Choroid plexus epithelial cell (primary cell): ENCODE data around the gene ADIPOR2.

ENCODE experiments used
- DNase-seq: peaks from one replicate; pipeline ENCODE4 v3.0.0-alpha.2; 2010; ENCODE audit warnings: low read depth
- H3K4me3 ChIP-seq: 2 replicates; pipeline ENCODE4 v1.5.1; 2011; ENCODE audit warnings: low read depth, mild to moderate bottlenecking, control low read depth, low read length, moderate library complexity
- TF ChIP-seq, protein P1 (sequence below): conservative IDR thresholded peaks from 2 replicates; pipeline ENCODE4 v1.5.1; 2011; ENCODE audit warnings: low read depth, mild to moderate bottlenecking, control low read depth, inconsistent platforms, low read length, moderate library complexity

ADIPOR2 gene

GRCh38 chr12:1805441-1806081, 114.7 kb downstream of the ADIPOR2 start:
- TF ChIP-seq, protein P1, sequence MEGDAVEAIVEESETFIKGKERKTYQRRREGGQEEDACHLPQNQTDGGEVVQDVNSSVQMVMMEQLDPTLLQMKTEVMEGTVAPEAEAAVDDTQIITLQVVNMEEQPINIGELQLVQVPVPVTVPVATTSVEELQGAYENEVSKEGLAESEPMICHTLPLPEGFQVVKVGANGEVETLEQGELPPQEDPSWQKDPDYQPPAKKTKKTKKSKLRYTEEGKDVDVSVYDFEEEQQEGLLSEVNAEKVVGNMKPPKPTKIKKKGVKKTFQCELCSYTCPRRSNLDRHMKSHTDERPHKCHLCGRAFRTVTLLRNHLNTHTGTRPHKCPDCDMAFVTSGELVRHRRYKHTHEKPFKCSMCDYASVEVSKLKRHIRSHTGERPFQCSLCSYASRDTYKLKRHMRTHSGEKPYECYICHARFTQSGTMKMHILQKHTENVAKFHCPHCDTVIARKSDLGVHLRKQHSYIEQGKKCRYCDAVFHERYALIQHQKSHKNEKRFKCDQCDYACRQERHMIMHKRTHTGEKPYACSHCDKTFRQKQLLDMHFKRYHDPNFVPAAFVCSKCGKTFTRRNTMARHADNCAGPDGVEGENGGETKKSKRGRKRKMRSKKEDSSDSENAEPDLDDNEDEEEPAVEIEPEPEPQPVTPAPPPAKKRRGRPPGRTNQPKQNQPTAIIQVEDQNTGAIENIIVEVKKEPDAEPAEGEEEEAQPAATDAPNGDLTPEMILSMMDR = no peak
- H3K4me3 ChIP-seq = no peak overlapping the region
- no peak for DNase-seq

- no peak overlapping the region for H3K4me3 ChIP-seq
- TF ChIP-seq, protein P1 = no peak
- DNase-seq = no peak
These were observed 115.6 kb downstream of the ADIPOR2 start for GRCh38 chr12:1806301-1807086.

- DNase-seq = peak; percentile 38
- TF ChIP-seq, protein P1 = no peak
- no peak overlapping the region for H3K4me3 ChIP-seq
These were observed 116.4 kb downstream of the ADIPOR2 start for GRCh38 chr12:1807087-1807860.

DNA sequence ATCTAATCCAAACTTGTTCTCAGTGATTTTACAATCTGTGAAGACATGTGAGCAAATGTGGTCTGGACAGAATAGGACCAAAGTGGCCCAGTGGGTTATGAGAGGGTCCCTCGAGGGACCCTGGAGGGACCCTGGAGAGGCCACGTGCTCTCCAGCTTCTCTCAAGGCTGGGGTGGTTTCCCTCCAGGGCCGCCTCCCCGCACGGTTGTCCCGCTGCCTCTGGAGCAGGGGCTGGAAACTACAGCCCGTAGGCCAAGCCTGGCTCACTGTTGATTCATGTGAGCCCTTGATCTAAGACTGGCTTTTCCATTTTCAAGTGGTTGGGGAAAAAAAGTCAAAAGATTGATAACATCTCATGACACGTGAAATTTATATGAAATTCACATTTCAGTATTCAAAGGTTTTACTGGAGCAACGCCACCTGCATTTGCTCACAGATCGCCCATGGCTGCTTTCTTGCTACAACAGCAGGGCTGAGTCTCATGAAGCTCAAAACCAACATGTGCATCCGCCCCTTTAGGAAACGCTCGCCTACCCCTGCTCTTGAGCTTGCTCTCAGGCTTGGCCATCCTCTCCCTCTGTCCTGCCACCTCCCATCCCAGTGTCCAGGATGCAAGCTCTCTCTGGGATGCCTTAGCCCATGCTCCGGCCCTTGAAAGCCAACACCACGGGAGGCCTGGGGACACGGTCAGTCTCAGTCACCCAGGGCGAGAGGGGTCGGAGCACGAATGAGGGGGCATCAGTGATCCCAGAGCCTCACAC, 117.3 kb downstream of the ADIPOR2 start:
- TF ChIP-seq, protein P1 = no peak
- no peak overlapping the region for H3K4me3 ChIP-seq
- no peak for DNase-seq

GRCh38 chr12:1808798-1809480, 118.1 kb downstream of the ADIPOR2 start:
- no peak for DNase-seq
- H3K4me3 ChIP-seq = no peak overlapping the region
- TF ChIP-seq, protein P1 = no peak

- no peak for DNase-seq
- no peak overlapping the region for H3K4me3 ChIP-seq
- TF ChIP-seq, protein P1 = no peak
These were observed 118.8 kb downstream of the ADIPOR2 start for GRCh38 chr12:1809591-1810190.
